GM23338 (cell line): Measurements from ENCODE around the gene TRAPPC2. TPM values are rescaled to one million over a fixed set of nuclear protein-coding genes. Genes with fewer than 3 reads are reported as not detected.

Source experiments
- ATAC-seq: fragments of 200-7000 bp; cut with Tn5 transposase; 3 replicates; pipeline ENCODE4 v1.9.1; 2020
- DNase-seq: peaks from one replicate; pipeline ENCODE4 v3.0.0-alpha.2; 2015; ENCODE audit warnings: low spot score
- H2AFZ ChIP-seq: fragments of 200-600 bp; sonication (generic); 2 replicates; pipeline ENCODE4 v1.8.0; 2016; ENCODE audit warnings: antibody characterized with exemption, mild to moderate bottlenecking, moderate library complexity
- H3F3A ChIP-seq: fragments of 200-600 bp; sonication (generic); replicated peaks from 2 replicates; pipeline ENCODE4 v1.8.0; 2017; ENCODE audit warnings: antibody characterized with exemption, mixed run types, low read depth
- H3K27ac ChIP-seq: fragments of 200-600 bp; sonication (generic); 2 replicates; pipeline ENCODE4 v1.6.1; 2016; ENCODE audit warnings: low read depth
- H3K27me3 ChIP-seq: fragments of 200-600 bp; sonication (generic); 2 replicates; pipeline ENCODE4 v1.8.0; 2016; ENCODE audit warnings: mild to moderate bottlenecking, mixed run types, moderate library complexity; ENCODE audit not compliant: insufficient read depth
- H3K36me3 ChIP-seq: fragments of 200-600 bp; sonication (generic); 2 replicates; pipeline ENCODE4 v1.8.0; 2016; ENCODE audit warnings: mild to moderate bottlenecking; ENCODE audit not compliant: insufficient read depth
- H3K4me1 ChIP-seq: fragments of 200-600 bp; sonication (generic); 2 replicates; pipeline ENCODE4 v1.8.0; 2016; ENCODE audit warnings: mild to moderate bottlenecking, moderate library complexity; ENCODE audit not compliant: insufficient read depth
- H3K4me2 ChIP-seq: fragments of 200-600 bp; sonication (generic); 2 replicates; pipeline ENCODE4 v1.7.1; 2017; ENCODE audit warnings: mixed run types
- H3K4me3 ChIP-seq: fragments of 200-600 bp; sonication (generic); 2 replicates; pipeline ENCODE4 v1.6.1; 2016; ENCODE audit warnings: mixed run types
- H3K79me2 ChIP-seq: fragments of 200-600 bp; sonication (generic); replicated peaks from 2 replicates; pipeline ENCODE4 v1.8.0; 2017; ENCODE audit warnings: mild to moderate bottlenecking; ENCODE audit not compliant: insufficient read depth
- H3K9me2 ChIP-seq: fragments of 200-600 bp; sonication (generic); 2 replicates; pipeline ENCODE4 v1.8.0; 2017; ENCODE audit not compliant: insufficient read depth
- H4K20me1 ChIP-seq: fragments of 200-600 bp; sonication (generic); replicated peaks from 2 replicates; pipeline ENCODE4 v1.8.0; 2017; ENCODE audit warnings: mild to moderate bottlenecking; ENCODE audit not compliant: insufficient read depth
- H3K27ac Mint-ChIP-seq: 2 replicates; pipeline ENCODE4 v1.8.0; 2020; ENCODE audit warnings: inconsistent platforms, mild to moderate bottlenecking, moderate library complexity, mixed read lengths
- H3K27me3 Mint-ChIP-seq: 3 replicates; pipeline ENCODE4 v1.8.0; 2022; ENCODE audit warnings: low read depth, mild to moderate bottlenecking, moderate library complexity, mixed read lengths, inconsistent platforms; ENCODE audit not compliant: insufficient read depth, poor library complexity
- H3K36me3 Mint-ChIP-seq: 3 replicates; pipeline ENCODE4 v1.8.0; 2021; ENCODE audit warnings: low read depth, mild to moderate bottlenecking, inconsistent platforms, moderate library complexity, mixed read lengths
- H3K4me1 Mint-ChIP-seq: 3 replicates; pipeline ENCODE4 v1.8.0; 2020; ENCODE audit warnings: mild to moderate bottlenecking, inconsistent platforms, mixed read lengths
- H3K4me3 Mint-ChIP-seq: 3 replicates; pipeline ENCODE4 v1.8.0; 2021; ENCODE audit warnings: moderate library complexity, mild to moderate bottlenecking, inconsistent platforms, mixed read lengths
- H3K9me3 Mint-ChIP-seq: 3 replicates; pipeline ENCODE4 v1.8.0; 2020; ENCODE audit warnings: moderate library complexity, mild to moderate bottlenecking, inconsistent platforms, mixed read lengths
- EZH2 ChIP-seq: fragments of 200-600 bp; sonication (generic); IDR thresholded peaks from one replicate; pipeline ENCODE4 v1.8.0; 2017; ENCODE audit warnings: antibody characterized with exemption, mild to moderate bottlenecking, low read depth; ENCODE audit not compliant: unreplicated experiment
- JUNB ChIP-seq: IDR thresholded peaks from one replicate; pipeline ENCODE4 v1.6.1; 2016; ENCODE audit warnings: antibody characterized with exemption; ENCODE audit not compliant: unreplicated experiment
- NANOG ChIP-seq: IDR thresholded peaks from 2 replicates; pipeline ENCODE4 v1.6.1; 2016; ENCODE audit warnings: antibody characterized with exemption, borderline replicate concordance
- POLR2AphosphoS5 ChIP-seq: IDR thresholded peaks from 2 replicates; pipeline ENCODE4 v1.6.1; 2016; ENCODE audit warnings: antibody characterized with exemption, low read depth
- ZNF331 ChIP-seq: fragments of 250-450 bp; sonication (Bioruptor Pico); IDR thresholded peaks from 2 replicates; pipeline ENCODE4 v1.5.0; 2020; ENCODE audit warnings: low read depth, mild to moderate bottlenecking, moderate library complexity
- polyA plus RNA-seq: library from polyadenylated mRNA; unstranded; fragments of >200 nt; fragmentation: Nextera tagmentation; extraction: Ambion mirVana; gene quantifications from 2 replicates; pipeline ENCODE4 v1.2.1, GENCODE V29; 2016
- total RNA-seq: library from RNA; depleted of rRNA; stranded (reverse); fragments of >200 nt; shearing (Covaris generic); gene quantifications from 2 replicates; pipeline ENCODE4 v1.2.3, GENCODE V29; 2014
- TF ChIP-seq, protein P1 (sequence below): fragments of 250-450 bp; sonication (Bioruptor Pico); IDR thresholded peaks from 2 replicates; pipeline ENCODE4 v1.5.0; 2020; ENCODE audit warnings: mild to moderate bottlenecking, moderate library complexity
- TF ChIP-seq, protein P2 (sequence below): IDR thresholded peaks from 2 replicates; pipeline ENCODE4 v1.6.1; 2016; ENCODE audit warnings: antibody characterized with exemption
- TF ChIP-seq, protein P3 (sequence below), 2 experiments: fragments of 200-600 bp in 1 of 2; sonication (generic) in 1 of 2; conservative IDR thresholded peaks; 2 replicates each; pipeline versions ENCODE4 v1.5.1 to v1.6.1; 2016 to 2017; ENCODE audit warnings: antibody characterized with exemption in 2 of 2, low read depth in 2 of 2, mild to moderate bottlenecking in 2 of 2, moderate library complexity in 1 of 2

TRAPPC2 gene
- total and polyA plus RNA-seq, 2 experiments from 2014 or later = 11.7 to 14.6 TPM

DNA sequence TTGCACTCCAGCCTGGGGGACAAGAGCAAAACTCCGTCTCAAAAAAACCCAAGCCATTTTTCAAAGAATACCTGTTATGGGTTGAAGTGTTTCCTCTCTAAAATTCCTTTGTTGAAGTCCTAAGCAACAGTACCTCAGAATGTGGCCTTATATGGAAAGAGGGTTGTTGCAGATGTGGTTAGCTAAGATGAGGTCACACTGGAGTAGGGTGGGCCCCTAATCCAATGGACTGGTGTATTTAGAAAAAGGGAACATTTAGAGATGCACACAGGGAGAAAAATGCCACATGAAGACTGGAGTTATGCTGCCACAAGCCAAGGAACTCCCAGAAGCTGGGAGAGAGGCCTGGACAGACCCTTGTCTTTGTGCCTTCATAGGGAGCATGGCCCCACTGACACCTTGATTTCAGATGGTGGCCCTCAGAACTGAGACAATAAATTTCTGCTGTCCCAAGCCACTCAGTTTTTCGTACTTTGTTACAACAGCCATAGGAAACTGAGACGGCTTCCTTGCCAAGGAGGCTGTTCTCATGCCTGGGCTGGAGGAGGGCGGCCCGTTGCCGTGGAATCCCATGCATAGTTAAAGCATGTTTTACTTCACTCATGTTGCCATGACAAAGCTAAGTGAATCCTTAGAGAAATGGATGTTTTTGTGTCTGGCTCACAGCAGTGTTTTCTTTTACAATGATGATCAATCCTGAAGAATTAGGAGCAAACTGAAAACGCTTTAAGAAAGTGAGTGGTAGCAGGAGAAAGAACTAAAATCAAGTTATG lies 16.5 kb downstream of the TRAPPC2 start:
- Histone ChIP-seq H3K4me2 (no peak overlapping the region), H2AFZ (no peak overlapping the region), H3K4me1 (no peaks in the 10 kb centered on the region), H3F3A (no peaks in the 10 kb centered on the region), H3K9me2 (no peaks in the 10 kb centered on the region), H3K27ac (no peak overlapping the region), H3K36me3 (no peaks in the 10 kb centered on the region), H4K20me1 (no peaks in the 10 kb centered on the region), H3K4me3 (no peak overlapping the region), H3K27me3 (no peaks in the 10 kb centered on the region), H3K79me2 (no peaks in the 10 kb centered on the region)
- DNase-seq (no peak), ATAC-seq (no peak)
- peaks cover 33% of the 10 kb centered on the region; the same call in 2 of the 3 replicates for H3K36me3 Mint-ChIP-seq
- no peak overlapping the region for H3K4me3 Mint-ChIP-seq
- no peaks in the 10 kb centered on the region for H3K9me3 Mint-ChIP-seq
- no peak overlapping the region for H3K27ac Mint-ChIP-seq
- no peaks in the 10 kb centered on the region for H3K27me3 Mint-ChIP-seq
- H3K4me1 Mint-ChIP-seq = no peaks in the 10 kb centered on the region
- TF ChIP-seq, protein P1, sequence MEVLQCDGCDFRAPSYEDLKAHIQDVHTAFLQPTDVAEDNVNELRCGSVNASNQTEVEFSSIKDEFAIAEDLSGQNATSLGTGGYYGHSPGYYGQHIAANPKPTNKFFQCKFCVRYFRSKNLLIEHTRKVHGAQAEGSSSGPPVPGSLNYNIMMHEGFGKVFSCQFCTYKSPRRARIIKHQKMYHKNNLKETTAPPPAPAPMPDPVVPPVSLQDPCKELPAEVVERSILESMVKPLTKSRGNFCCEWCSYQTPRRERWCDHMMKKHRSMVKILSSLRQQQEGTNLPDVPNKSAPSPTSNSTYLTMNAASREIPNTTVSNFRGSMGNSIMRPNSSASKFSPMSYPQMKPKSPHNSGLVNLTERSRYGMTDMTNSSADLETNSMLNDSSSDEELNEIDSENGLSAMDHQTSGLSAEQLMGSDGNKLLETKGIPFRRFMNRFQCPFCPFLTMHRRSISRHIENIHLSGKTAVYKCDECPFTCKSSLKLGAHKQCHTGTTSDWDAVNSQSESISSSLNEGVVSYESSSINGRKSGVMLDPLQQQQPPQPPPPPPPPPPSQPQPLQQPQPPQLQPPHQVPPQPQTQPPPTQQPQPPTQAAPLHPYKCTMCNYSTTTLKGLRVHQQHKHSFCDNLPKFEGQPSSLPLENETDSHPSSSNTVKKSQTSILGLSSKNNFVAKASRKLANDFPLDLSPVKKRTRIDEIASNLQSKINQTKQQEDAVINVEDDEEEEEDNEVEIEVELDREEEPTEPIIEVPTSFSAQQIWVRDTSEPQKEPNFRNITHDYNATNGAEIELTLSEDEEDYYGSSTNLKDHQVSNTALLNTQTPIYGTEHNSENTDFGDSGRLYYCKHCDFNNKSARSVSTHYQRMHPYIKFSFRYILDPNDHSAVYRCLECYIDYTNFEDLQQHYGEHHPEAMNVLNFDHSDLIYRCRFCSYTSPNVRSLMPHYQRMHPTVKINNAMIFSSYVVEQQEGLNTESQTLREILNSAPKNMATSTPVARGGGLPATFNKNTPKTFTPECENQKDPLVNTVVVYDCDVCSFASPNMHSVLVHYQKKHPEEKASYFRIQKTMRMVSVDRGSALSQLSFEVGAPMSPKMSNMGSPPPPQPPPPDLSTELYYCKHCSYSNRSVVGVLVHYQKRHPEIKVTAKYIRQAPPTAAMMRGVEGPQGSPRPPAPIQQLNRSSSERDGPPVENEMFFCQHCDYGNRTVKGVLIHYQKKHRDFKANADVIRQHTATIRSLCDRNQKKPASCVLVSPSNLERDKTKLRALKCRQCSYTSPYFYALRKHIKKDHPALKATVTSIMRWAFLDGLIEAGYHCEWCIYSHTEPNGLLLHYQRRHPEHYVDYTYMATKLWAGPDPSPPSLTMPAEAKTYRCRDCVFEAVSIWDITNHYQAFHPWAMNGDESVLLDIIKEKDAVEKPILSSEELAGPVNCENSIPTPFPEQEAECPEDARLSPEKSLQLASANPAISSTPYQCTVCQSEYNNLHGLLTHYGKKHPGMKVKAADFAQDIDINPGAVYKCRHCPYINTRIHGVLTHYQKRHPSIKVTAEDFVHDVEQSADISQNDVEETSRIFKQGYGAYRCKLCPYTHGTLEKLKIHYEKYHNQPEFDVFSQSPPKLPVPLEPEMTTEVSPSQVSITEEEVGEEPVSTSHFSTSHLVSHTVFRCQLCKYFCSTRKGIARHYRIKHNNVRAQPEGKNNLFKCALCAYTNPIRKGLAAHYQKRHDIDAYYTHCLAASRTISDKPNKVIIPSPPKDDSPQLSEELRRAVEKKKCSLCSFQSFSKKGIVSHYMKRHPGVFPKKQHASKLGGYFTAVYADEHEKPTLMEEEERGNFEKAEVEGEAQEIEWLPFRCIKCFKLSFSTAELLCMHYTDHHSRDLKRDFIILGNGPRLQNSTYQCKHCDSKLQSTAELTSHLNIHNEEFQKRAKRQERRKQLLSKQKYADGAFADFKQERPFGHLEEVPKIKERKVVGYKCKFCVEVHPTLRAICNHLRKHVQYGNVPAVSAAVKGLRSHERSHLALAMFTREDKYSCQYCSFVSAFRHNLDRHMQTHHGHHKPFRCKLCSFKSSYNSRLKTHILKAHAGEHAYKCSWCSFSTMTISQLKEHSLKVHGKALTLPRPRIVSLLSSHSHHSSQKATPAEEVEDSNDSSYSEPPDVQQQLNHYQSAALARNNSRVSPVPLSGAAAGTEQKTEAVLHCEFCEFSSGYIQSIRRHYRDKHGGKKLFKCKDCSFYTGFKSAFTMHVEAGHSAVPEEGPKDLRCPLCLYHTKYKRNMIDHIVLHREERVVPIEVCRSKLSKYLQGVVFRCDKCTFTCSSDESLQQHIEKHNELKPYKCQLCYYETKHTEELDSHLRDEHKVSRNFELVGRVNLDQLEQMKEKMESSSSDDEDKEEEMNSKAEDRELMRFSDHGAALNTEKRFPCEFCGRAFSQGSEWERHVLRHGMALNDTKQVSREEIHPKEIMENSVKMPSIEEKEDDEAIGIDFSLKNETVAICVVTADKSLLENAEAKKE = no peak
- TF ChIP-seq, protein P2, sequence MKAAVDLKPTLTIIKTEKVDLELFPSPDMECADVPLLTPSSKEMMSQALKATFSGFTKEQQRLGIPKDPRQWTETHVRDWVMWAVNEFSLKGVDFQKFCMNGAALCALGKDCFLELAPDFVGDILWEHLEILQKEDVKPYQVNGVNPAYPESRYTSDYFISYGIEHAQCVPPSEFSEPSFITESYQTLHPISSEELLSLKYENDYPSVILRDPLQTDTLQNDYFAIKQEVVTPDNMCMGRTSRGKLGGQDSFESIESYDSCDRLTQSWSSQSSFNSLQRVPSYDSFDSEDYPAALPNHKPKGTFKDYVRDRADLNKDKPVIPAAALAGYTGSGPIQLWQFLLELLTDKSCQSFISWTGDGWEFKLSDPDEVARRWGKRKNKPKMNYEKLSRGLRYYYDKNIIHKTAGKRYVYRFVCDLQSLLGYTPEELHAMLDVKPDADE = no peak
- TF ChIP-seq NANOG (no peak), JUNB (no peak), EZH2 (no peak), ZNF331 (CRISPR knock-in tag) (no peak), POLR2AphosphoS5 (no peak)
- TF ChIP-seq, protein P3, sequence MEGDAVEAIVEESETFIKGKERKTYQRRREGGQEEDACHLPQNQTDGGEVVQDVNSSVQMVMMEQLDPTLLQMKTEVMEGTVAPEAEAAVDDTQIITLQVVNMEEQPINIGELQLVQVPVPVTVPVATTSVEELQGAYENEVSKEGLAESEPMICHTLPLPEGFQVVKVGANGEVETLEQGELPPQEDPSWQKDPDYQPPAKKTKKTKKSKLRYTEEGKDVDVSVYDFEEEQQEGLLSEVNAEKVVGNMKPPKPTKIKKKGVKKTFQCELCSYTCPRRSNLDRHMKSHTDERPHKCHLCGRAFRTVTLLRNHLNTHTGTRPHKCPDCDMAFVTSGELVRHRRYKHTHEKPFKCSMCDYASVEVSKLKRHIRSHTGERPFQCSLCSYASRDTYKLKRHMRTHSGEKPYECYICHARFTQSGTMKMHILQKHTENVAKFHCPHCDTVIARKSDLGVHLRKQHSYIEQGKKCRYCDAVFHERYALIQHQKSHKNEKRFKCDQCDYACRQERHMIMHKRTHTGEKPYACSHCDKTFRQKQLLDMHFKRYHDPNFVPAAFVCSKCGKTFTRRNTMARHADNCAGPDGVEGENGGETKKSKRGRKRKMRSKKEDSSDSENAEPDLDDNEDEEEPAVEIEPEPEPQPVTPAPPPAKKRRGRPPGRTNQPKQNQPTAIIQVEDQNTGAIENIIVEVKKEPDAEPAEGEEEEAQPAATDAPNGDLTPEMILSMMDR (conservative IDR thresholded peaks at IDR 0.05; ENCODE audit: low read depth in 2 of 2) = no peak
